Measurements from ENCODE around the gene GPX4. TPM values are rescaled to one million over a fixed set of nuclear protein-coding genes. Genes with fewer than 3 reads are reported as not detected.

Gene GPX4
- total and polyA plus RNA-seq, 2 donors (not counting 3 experiments of a cell fraction or from before 2014, with no cell fraction given): 469 to 1,136 TPM

DNA sequence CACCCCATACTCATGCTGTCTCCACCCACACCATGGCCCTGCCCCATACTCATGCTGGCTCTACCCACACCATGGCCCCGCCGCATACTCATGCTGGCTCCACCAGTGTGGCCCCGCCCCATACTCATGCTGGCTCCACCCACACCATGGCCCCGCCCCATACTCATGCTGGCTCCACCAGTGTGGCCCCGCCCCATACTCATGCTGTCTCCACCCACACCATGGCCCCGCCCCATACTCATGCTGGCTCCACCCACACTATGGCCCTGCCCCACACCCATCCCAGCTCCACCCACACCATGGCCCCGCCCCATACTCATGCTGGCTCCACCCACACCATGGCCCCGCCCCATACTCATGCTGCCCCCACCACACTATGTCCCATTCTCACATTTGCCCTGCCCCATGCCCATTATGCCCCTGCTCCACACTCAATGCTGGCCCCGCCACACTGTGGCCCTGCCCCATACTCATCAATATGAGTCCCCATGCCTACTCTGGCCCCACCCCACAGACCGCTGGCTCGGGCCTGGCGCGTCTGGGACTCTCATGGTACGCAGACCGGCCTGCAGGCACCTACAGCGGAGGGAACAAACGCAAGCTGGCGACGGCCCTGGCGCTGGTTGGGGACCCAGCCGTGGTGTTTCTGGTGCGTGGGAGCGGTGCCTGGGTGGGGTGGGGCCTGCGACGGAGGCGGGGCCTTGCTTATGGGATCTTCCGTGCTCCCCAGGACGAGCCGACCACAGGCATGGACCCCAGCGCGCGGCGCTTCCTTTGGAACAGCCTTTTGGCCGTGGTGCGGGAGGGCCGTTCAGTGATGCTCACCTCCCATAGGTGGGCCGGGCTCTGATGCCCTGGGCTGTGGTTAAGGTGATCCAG, 40.5 kb upstream of the GPX4 start:
- no peak for FAIRE-seq
- intact Hi-C loops (cut with micrococcal nuclease): no loop called here
- POLR2A ChIA-PET: no interaction called here

DNA sequence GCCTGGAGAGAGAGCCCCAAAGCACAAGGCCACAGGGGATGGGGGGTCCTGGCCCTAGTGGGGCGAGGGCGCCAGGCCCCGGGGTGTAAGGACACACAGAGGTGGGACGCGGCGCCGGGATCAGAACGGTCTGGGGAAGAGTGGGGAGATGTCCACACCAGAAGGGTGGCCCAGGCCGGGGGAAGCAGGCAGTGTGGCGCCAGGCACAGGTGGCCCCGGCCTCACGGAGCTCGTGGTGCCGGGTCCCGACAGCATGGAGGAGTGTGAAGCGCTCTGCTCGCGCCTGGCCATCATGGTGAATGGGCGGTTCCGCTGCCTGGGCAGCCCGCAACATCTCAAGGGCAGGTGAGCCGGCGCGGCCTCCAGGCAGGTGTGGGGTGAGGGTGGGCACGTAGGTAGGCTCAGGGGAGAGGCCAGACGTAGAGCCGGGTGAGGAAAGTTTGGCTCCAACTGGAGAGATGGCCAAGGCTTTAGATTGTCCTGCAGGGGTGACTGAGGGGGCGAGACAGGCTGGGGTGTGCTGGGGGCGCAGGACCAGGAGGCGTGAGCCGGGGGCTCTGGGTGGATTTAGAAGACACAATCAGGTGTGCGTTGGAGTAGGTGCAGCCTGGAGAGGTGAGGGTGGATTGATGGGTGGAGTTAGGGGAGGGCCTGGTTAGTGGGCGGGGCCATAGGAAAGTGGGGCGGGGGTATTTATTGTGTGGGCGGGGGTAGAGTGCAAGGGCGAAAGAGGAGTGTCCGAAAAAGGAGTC, 39.7 kb upstream of the GPX4 start:
- no peak overlapping the region for H3K27ac ChIP-seq (ENCODE audit: insufficient read depth, low read depth, low read length)
- DNase-seq (ENCODE audit: low read depth, low spot score): no peak

More for the DNA sequence above, 40.5 kb upstream of the GPX4 start:
- Histone ChIP-seq H3K4me3 (replicated peaks in 1 of 3; ENCODE audit: insufficient read depth in 1 of 3, low read depth in 1 of 3, low read length in 3 of 3) (no peak overlapping the region), H3K36me3 (ENCODE audit: control insufficient read depth in 2 of 2, extremely low read depth in 1 of 2, insufficient read depth in 2 of 2, low read length in 2 of 2) (no peaks in the 10 kb centered on the region), H2AFZ (ENCODE audit: low read depth, low read length) (no peak overlapping the region), H3K27ac (ENCODE audit: insufficient read depth, low read depth, low read length) (no peak overlapping the region), H4K20me1 (replicated peaks; ENCODE audit: control insufficient read depth, extremely low read depth, insufficient read depth, low read length) (no peaks in the 10 kb centered on the region), H3K9me3 (replicated peaks; ENCODE audit: control insufficient read depth, insufficient read depth, low read length) (no peaks in the 10 kb centered on the region), H3K27me3 (ENCODE audit: control insufficient read depth in 2 of 2, insufficient read depth in 2 of 2, low read length in 2 of 2) (no peaks in the 10 kb centered on the region), H3K4me2 (ENCODE audit: insufficient read depth, low read length) (no peak overlapping the region), H3K9me1 (replicated peaks; ENCODE audit: control insufficient read depth, extremely low read depth, insufficient read depth, low read length) (no peaks in the 10 kb centered on the region), H3K9ac (replicated peaks; ENCODE audit: extremely low read depth, insufficient read depth, low read length) (no peak overlapping the region), H3K4me1 (ENCODE audit: control insufficient read depth, extremely low read depth, insufficient read depth, low read length) (peaks cover 22% of the 10 kb centered on the region), H3K79me2 (ENCODE audit: control insufficient read depth, insufficient read depth, low read length) (no peaks in the 10 kb centered on the region)
- DNase-seq (ENCODE audit: low read depth, low spot score): no peak
- TF ChIP-seq POLR2AphosphoS5 (IDR thresholded peaks at IDR 0.05; ENCODE audit: insufficient read depth, low read depth, low read length) (no peak), MYC (IDR thresholded peaks at IDR 0.05; ENCODE audit: low read depth, low read length) (no peak), FOS (IDR thresholded peaks at IDR 0.05; ENCODE audit: borderline replicate concordance, insufficient read depth, low read length) (no peak), JUN (IDR thresholded peaks at IDR 0.05; ENCODE audit: borderline replicate concordance, insufficient read depth, insufficient read length, low read depth) (no peak)
- TF ChIP-seq, protein P1, sequence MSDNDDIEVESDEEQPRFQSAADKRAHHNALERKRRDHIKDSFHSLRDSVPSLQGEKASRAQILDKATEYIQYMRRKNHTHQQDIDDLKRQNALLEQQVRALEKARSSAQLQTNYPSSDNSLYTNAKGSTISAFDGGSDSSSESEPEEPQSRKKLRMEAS (IDR thresholded peaks at IDR 0.05; ENCODE audit: insufficient read depth, insufficient read length): no peak
- CTCF ChIA-PET: no interaction called here
- BruUV-seq (replicated peaks): no TSS peak
- dilution Hi-C loops (cut with MboI; ENCODE audit: extremely low pct_ligation_motif_present, low sequenced_read_pairs): no loop called here

More for the DNA sequence above, 39.7 kb upstream of the GPX4 start:
- BruUV-seq (replicated peaks): no TSS peak
- ChIA-PET CTCF (interaction anchor here (1.0 to 1.9 kb wide), 14 partner anchors 9 to 150 kb away, joined by 3 to 13 read pairs (median 6); partner anchors contain the start of genes CNN2 and GPX4), POLR2A (interaction anchor here (0.8 to 1.2 kb wide), 2 partner anchors 35 to 38 kb away, joined by 3 to 4 read pairs; no protein-coding TSS in a partner anchor)
- H3K9ac ChIP-seq (replicated peaks; ENCODE audit: extremely low read depth, insufficient read depth, low read length): no peak overlapping the region
- no peaks in the 10 kb centered on the region for H3K9me1 ChIP-seq (replicated peaks; ENCODE audit: control insufficient read depth, extremely low read depth, insufficient read depth, low read length)
- no peaks in the 10 kb centered on the region for H4K20me1 ChIP-seq (replicated peaks; ENCODE audit: control insufficient read depth, extremely low read depth, insufficient read depth, low read length)
- no peak overlapping the region for H3K4me3 ChIP-seq (replicated peaks in 1 of 3; ENCODE audit: insufficient read depth in 1 of 3, low read depth in 1 of 3, low read length in 3 of 3)
- no peak overlapping the region for H2AFZ ChIP-seq (ENCODE audit: low read depth, low read length)
- H3K27me3 ChIP-seq (ENCODE audit: control insufficient read depth in 2 of 2, insufficient read depth in 2 of 2, low read length in 2 of 2): no peaks in the 10 kb centered on the region
- H3K36me3 ChIP-seq (ENCODE audit: control insufficient read depth in 2 of 2, extremely low read depth in 1 of 2, insufficient read depth in 2 of 2, low read length in 2 of 2): no peaks in the 10 kb centered on the region
- no peak overlapping the region for H3K4me2 ChIP-seq (ENCODE audit: insufficient read depth, low read length)
- TF ChIP-seq, protein P1 (IDR thresholded peaks at IDR 0.05; ENCODE audit: insufficient read depth, insufficient read length): no peak
- no peak for TF ChIP-seq MYC (IDR thresholded peaks at IDR 0.05; ENCODE audit: low read depth, low read length)
- TF ChIP-seq POLR2A (IDR thresholded peaks at IDR 0.05; ENCODE audit: low read depth, low read length): no peak
- no peak for TF ChIP-seq EZH2 (IDR thresholded peaks at IDR 0.05; ENCODE audit: borderline replicate concordance, low read depth, low read length, severe bottlenecking)
- TF ChIP-seq GATA2 (IDR thresholded peaks at IDR 0.05; ENCODE audit: insufficient read depth, insufficient read length, low read depth, low read length): no peak
- no peak for TF ChIP-seq POLR2AphosphoS5 (IDR thresholded peaks at IDR 0.05; ENCODE audit: insufficient read depth, low read depth, low read length)
- TF ChIP-seq FOS (IDR thresholded peaks at IDR 0.05; ENCODE audit: borderline replicate concordance, insufficient read depth, low read length): no peak
- no peak for TF ChIP-seq JUN (IDR thresholded peaks at IDR 0.05; ENCODE audit: borderline replicate concordance, insufficient read depth, insufficient read length, low read depth)
- FAIRE-seq: no peak
- H3K4me1 ChIP-seq (ENCODE audit: control insufficient read depth, extremely low read depth, insufficient read depth, low read length): peaks cover 24% of the 10 kb centered on the region
- no peaks in the 10 kb centered on the region for H3K9me3 ChIP-seq (replicated peaks; ENCODE audit: control insufficient read depth, insufficient read depth, low read length)
- no peaks in the 10 kb centered on the region for H3K79me2 ChIP-seq (ENCODE audit: control insufficient read depth, insufficient read depth, low read length)
- intact Hi-C loops (cut with micrococcal nuclease): no loop called here
- dilution Hi-C loops (cut with MboI; ENCODE audit: extremely low pct_ligation_motif_present, low sequenced_read_pairs): no loop called here

Measured in endothelial cell of umbilical vein (primary cell).